Fibroblast of the conjunctiva (primary cell): Measurements from ENCODE around the gene HOXB4.

ENCODE experiments used
- DNase-seq: peaks from one replicate; pipeline ENCODE4 v3.0.0-alpha.2; 2010; ENCODE audit warnings: low read depth

Gene HOXB4

DNA sequence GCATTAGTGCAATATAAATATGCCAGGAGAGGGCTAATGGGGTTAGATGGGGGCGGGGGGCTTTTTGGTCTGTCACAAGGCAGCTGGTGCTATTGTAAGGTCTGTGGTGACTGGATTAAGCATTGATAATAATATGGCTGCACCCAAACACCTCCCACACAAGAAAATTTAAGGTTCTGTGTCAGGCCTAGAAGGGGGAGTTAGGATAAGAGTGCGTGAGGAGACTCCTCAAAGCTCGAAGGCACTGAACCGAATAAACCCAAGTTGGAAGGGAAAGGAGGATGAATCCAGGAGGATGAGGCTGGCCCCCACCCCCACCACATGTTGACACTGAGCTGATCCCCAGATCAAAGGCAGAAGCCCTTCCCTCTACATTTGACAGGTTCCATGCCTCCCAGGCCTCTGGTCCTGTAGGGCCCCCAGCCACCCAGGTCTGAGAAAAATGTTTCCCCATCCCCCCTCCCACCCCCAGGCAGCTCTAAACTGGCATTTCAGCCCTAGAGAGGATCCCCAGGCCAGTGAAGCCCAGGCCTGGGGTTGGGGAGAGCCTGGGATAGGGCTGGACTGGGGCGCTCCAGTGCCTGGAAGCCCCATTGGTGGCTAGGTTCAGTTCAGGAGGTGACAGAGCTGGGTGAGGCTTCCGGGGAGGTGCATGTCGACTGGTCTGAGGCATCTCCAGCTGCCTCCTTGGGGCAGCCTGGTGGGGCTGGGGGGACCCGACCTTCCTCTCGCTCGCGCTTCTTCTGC lies 49.0 kb downstream of the HOXB4 start:
- no peak for DNase-seq

DNA sequence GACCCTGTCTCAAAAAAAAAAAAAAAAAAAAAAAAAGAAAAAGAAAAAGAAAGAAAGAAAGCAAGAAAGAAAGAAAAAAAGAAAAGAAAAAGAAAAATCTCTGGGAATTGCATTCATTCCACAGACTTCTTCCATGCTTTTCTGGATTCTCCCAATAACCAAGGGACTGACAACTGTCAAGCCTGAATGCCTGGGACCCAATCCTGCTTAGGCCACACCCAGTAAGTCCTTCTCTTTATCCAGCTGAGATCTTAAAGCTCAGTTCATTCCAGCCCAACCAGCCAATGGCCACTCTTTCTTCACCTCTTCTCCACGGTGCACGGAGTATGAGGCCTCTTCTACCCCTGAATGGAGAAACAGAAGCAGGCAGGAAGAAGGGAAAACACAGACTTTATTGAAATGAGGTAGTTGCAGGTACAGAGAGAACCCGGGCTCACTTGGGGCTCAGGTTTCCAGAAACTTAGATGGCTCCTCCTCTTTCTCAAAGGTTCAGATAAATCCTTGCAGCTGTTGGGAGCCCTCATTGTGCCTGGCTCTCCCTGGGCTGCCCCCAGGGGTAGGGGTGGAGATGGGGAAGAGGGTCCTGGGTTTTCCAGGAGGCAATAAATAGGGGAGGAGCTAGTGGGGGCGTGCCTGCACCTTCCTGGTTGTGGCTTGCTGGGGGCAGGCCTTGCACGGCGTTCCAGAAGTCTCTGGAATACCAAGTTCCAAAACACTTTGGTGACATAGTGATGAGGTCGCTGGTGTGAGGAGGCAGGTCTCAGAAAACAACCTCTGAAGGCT lies 49.8 kb downstream of the HOXB4 start:
- DNase-seq, result no peak

DNA sequence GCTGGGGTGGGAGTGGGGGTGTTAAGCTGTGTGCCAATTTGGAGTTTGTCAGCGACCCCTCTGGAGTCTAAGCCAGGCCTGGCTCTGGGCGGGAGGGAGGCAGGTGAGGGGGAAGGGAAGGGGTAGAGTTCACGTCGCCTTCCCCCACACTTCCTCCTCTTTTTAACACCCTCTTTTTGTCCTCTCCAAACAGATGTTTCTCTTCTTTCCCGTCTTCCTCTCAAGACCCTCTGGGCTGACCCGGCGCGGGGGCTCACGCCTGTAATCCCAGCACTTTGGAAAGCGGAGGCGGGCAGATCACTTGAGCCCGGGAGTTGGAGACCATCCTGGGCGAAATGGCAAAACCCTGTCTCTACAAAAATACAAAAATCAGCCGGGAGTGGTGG lies 50.6 kb downstream of the HOXB4 start:
- DNase-seq, result no peak

DNA sequence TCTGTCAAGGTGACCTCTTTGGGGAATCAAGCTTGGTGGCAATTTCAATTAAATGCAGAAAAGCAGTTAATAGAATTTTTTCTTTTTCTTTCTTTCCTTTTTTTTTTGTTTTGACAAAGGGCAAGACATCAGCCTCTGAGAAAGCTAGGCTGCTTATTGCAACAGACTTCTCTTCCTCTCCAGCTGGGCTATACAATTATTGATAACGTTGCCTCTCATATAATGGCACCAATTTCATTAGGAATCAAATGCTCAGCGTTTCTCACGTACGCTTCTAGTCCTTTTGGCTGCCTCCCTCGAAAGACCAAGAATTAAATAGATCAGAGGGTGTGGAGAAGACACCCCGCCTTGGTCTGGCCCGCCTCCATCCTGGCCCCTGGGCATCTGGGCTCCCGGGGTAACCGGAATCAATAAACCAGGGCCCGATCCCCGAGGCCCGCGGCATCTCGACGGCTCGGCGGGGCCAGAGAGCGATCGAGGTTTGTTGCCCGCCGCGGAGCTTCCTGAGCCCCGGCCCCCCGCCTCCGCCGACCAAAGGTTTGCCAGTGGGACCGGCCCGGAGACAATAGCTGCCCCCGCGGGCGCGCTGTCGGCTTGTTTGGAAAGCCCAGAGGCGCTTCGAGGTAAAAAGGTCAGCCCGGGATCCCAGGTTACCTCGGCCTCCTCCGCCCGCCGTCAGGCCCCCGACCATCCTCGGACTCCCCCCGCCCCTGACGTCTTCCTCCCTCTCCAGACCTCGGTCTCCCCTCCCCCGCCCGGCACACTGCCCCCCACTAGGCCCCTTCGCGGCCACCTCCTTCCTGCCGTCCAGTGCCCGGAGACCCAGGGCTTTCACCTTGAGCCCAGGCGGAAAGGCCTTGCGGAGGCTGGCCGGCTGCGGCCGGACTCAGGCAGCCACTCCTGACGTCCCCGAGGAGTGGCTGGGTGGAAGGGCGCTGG lies 51.3 kb downstream of the HOXB4 start:
- no peak for DNase-seq
